H9 (cell line): ENCODE data around the gene VIP. TPM values are rescaled to one million over a fixed set of nuclear protein-coding genes. Genes with fewer than 3 reads are reported as not detected.

ENCODE experiments used
- DNase-seq: peaks from one replicate; pipeline ENCODE4 v3.0.0-alpha.2; 2017
- H2AFZ ChIP-seq: one replicate; pipeline ENCODE4 v1.6.1; 2013; ENCODE audit warnings: mild to moderate bottlenecking, low read length, control low read depth, moderate library complexity
- H2AK5ac ChIP-seq: 2 replicates; pipeline ENCODE4 v1.6.1; 2013; ENCODE audit warnings: low read length, control low read depth, mixed read lengths; ENCODE audit not compliant: insufficient read length
- H2BK120ac ChIP-seq: one replicate; pipeline ENCODE4 v1.6.1; 2013; ENCODE audit warnings: low read depth, mild to moderate bottlenecking, low read length, control low read depth, inconsistent platforms; ENCODE audit not compliant: poor library complexity, severe bottlenecking
- H2BK12ac ChIP-seq: 2 replicates; pipeline ENCODE4 v1.6.1; 2013; ENCODE audit warnings: low read length, control low read depth, mixed read lengths, low read depth; ENCODE audit not compliant: insufficient read length
- H2BK15ac ChIP-seq: 2 replicates; pipeline ENCODE4 v1.6.1; 2013; ENCODE audit warnings: low read depth, low read length, control low read depth
- H2BK20ac ChIP-seq: one replicate; pipeline ENCODE4 v1.6.1; 2013; ENCODE audit warnings: low read depth, mild to moderate bottlenecking, low read length, control low read depth, inconsistent platforms; ENCODE audit not compliant: poor library complexity, severe bottlenecking
- H2BK5ac ChIP-seq: 2 replicates; pipeline ENCODE4 v1.6.1; 2013; ENCODE audit warnings: low read length, control low read depth, mixed read lengths; ENCODE audit not compliant: insufficient read length
- H3K14ac ChIP-seq: 2 replicates; pipeline ENCODE4 v1.6.1; 2013; ENCODE audit warnings: low read length, control low read depth; ENCODE audit not compliant: insufficient read depth
- H3K18ac ChIP-seq: 2 replicates; pipeline ENCODE4 v1.6.1; 2013; ENCODE audit warnings: low read depth, mild to moderate bottlenecking, mixed read lengths, low read length, control low read depth; ENCODE audit not compliant: insufficient read length
- H3K23ac ChIP-seq: 2 replicates; pipeline ENCODE4 v1.6.1; 2013; ENCODE audit warnings: low read length, control low read depth, mixed read lengths, low read depth; ENCODE audit not compliant: insufficient read length
- H3K23me2 ChIP-seq: 2 replicates; pipeline ENCODE4 v1.6.1; 2013; ENCODE audit warnings: low read depth, mild to moderate bottlenecking, mixed read lengths, low read length, control low read depth; ENCODE audit not compliant: insufficient read length, poor library complexity, severe bottlenecking
- H3K27ac ChIP-seq: 2 replicates; pipeline ENCODE4 v1.5.1; 2013; ENCODE audit warnings: low read length, control low read depth, mixed read lengths, low read depth; ENCODE audit not compliant: insufficient read length
- H3K27me3 ChIP-seq: 2 replicates; pipeline ENCODE4 v1.6.1; 2013; ENCODE audit warnings: low read length, control low read depth, inconsistent platforms; ENCODE audit not compliant: insufficient read depth
- H3K4ac ChIP-seq: 2 replicates; pipeline ENCODE4 v1.6.1; 2013; ENCODE audit warnings: low read depth, mild to moderate bottlenecking, control low read depth, inconsistent platforms, low read length, moderate library complexity
- H3K4me1 ChIP-seq: 2 replicates; pipeline ENCODE4 v1.6.1; 2013; ENCODE audit warnings: low read length, control low read depth, inconsistent platforms; ENCODE audit not compliant: insufficient read depth
- H3K4me2 ChIP-seq: 2 replicates; pipeline ENCODE4 v1.6.1; 2013; ENCODE audit warnings: low read length, control low read depth, mixed read lengths; ENCODE audit not compliant: insufficient read length, insufficient read depth
- H3K56ac ChIP-seq: 2 replicates; pipeline ENCODE4 v1.6.1; 2013; ENCODE audit warnings: low read depth, mild to moderate bottlenecking, mixed read lengths, low read length, control low read depth; ENCODE audit not compliant: insufficient read length
- H3K79me1 ChIP-seq: 2 replicates; pipeline ENCODE4 v1.6.1; 2013; ENCODE audit warnings: low read depth, mild to moderate bottlenecking, moderate library complexity, low read length, control low read depth, inconsistent platforms; ENCODE audit not compliant: insufficient read depth, poor library complexity, severe bottlenecking
- H3K79me2 ChIP-seq: 2 replicates; pipeline ENCODE4 v1.6.1; 2013; ENCODE audit warnings: low read length, control low read depth, inconsistent platforms; ENCODE audit not compliant: insufficient read depth
- H3K9ac ChIP-seq: 2 replicates; pipeline ENCODE4 v1.6.1; 2013; ENCODE audit warnings: low read length, control low read depth, mixed read lengths; ENCODE audit not compliant: insufficient read length; ENCODE audit errors: extremely low read depth
- H3K9me3 ChIP-seq: one replicate; pipeline ENCODE4 v1.6.1; 2013; ENCODE audit warnings: low read depth, low read length, inconsistent platforms; ENCODE audit not compliant: control insufficient read depth
- H3T11ph ChIP-seq: one replicate; pipeline ENCODE4 v1.6.1; 2013; ENCODE audit warnings: mild to moderate bottlenecking, low read length, control low read depth, inconsistent platforms
- H4K20me1 ChIP-seq: one replicate; pipeline ENCODE4 v1.6.1; 2013; ENCODE audit not compliant: control insufficient read depth, insufficient read length, insufficient read depth
- H4K5ac ChIP-seq: 2 replicates; pipeline ENCODE4 v1.6.1; 2013; ENCODE audit warnings: low read depth, mild to moderate bottlenecking, mixed read lengths, low read length, control low read depth; ENCODE audit not compliant: insufficient read length
- H4K8ac ChIP-seq: replicated peaks from 2 replicates; pipeline ENCODE4 v1.6.1; 2013; ENCODE audit warnings: low read length, control low read depth, mixed read lengths, low read depth; ENCODE audit not compliant: insufficient read length
- H4K91ac ChIP-seq: 2 replicates; pipeline ENCODE4 v1.6.1; 2013; ENCODE audit warnings: low read depth, mild to moderate bottlenecking, moderate library complexity, mixed read lengths, low read length, control low read depth; ENCODE audit not compliant: insufficient read length
- H3K27ac Mint-ChIP-seq, 3 experiments: 2 replicates in 2 of 3; 3 replicates in 1 of 3; pipeline ENCODE4 v1.8.0; 2020 to 2021; ENCODE audit warnings: mixed read lengths in 3 of 3, mild to moderate bottlenecking in 1 of 3, moderate library complexity in 1 of 3
- H3K27me3 Mint-ChIP-seq: 2 replicates; pipeline ENCODE4 v1.8.0; 2021; ENCODE audit warnings: low read depth, mild to moderate bottlenecking, moderate library complexity, mixed read lengths
- H3K36me3 Mint-ChIP-seq, 3 experiments: 2 replicates in 2 of 3; 3 replicates in 1 of 3; pipeline ENCODE4 v1.8.0; 2020 to 2021; ENCODE audit warnings: low read depth in 3 of 3, mixed read lengths in 3 of 3; ENCODE audit not compliant: insufficient read depth in 1 of 3
- H3K4me1 Mint-ChIP-seq, 2 experiments: 2 replicates each; pipeline ENCODE4 v1.8.0; 2020; ENCODE audit warnings: mixed read lengths in 2 of 2
- H3K4me3 Mint-ChIP-seq, 2 experiments: 2 replicates in 1 of 2; 3 replicates in 1 of 2; pipeline ENCODE4 v1.8.0; 2020 to 2021; ENCODE audit warnings: mild to moderate bottlenecking in 2 of 2, mixed read lengths in 2 of 2, moderate library complexity in 1 of 2
- H3K9me3 Mint-ChIP-seq, 2 experiments: 2 replicates in 1 of 2; 3 replicates in 1 of 2; pipeline ENCODE4 v1.8.0; 2020; ENCODE audit warnings: mild to moderate bottlenecking in 2 of 2, mixed read lengths in 2 of 2, moderate library complexity in 1 of 2
- WGBS: extraction: QIAGEN DNeasy Blood & Tissue Kit; methylation state at CpG from one replicate; pipeline ENCODE4 v1.1.7; 2013; ENCODE audit warnings: missing lambda C conversion rate, low lambda C conversion rate, mixed read lengths; ENCODE audit not compliant: insufficient read length; ENCODE audit errors: extremely low coverage; 5-methylcytosine and 5-hydroxymethylcytosine counted together
- total RNA-seq: library from RNA; stranded (reverse); gene quantifications from 2 replicates; pipeline ENCODE4 v1.2.1, GENCODE V29; 2021
- TF ChIP-seq, protein P1 (sequence below): fragments of 200-600 bp; sonication (generic); conservative IDR thresholded peaks from 3 replicates; pipeline ENCODE4 v1.8.0; 2021; ENCODE audit warnings: antibody characterized with exemption, mild to moderate bottlenecking

VIP gene
- total RNA-seq, 1 experiment from 2014 or later, result not detected

DNA sequence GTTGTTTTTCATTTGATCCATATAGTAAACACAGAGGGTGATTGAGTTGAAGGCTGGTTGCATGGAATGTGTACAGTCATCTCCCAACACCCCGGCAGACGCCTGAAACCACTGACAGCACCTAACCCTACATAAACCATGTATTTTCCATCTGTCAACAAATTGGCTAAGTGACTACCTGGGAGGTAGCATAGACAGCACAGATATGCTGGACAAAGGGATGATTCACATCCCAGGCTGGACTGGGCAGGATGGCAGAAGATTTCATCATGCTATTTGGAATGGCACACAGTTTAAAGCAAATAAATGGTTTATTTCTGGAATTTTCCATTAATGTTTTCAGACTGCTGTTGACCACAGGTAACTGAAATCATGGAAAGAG lies 4.4 kb upstream of the VIP start:
- Histone ChIP-seq H2AFZ (no peak overlapping the region), H4K20me1 (no peaks in the 10 kb centered on the region), H2BK5ac (no peak overlapping the region), H2BK20ac (no peak overlapping the region), H3T11ph (no peak overlapping the region), H2BK120ac (no peak overlapping the region), H4K5ac (no peak overlapping the region), H4K8ac (no peak overlapping the region), H2AK5ac (no peak overlapping the region), H3K23me2 (no peaks in the 10 kb centered on the region), H3K4me1 (no peaks in the 10 kb centered on the region), H4K91ac (no peak overlapping the region), H3K79me1 (no peaks in the 10 kb centered on the region), H3K4ac (no peak overlapping the region), H3K9ac (no peak overlapping the region), H3K27ac (no peak overlapping the region), H2BK15ac (no peak overlapping the region), H3K9me3 (no peaks in the 10 kb centered on the region), H3K14ac (no peak overlapping the region), H3K18ac (no peak overlapping the region), H3K23ac (no peak overlapping the region), H3K79me2 (no peaks in the 10 kb centered on the region), H3K27me3 (no peaks in the 10 kb centered on the region), H3K56ac (no peak overlapping the region), H2BK12ac (no peak overlapping the region), H3K4me2 (no peak overlapping the region)
- no peak overlapping the region; a peak in 1 of 7 replicates for H3K27ac Mint-ChIP-seq
- no peaks in the 10 kb centered on the region for H3K36me3 Mint-ChIP-seq
- H3K4me3 Mint-ChIP-seq, result no peak overlapping the region
- no peaks in the 10 kb centered on the region; a peak in 1 of 5 replicates for H3K9me3 Mint-ChIP-seq
- no peaks in the 10 kb centered on the region for H3K27me3 Mint-ChIP-seq
- no CpG with 5 or more reads among the region's 2 CpGs for WGBS
- TF ChIP-seq, protein P1, sequence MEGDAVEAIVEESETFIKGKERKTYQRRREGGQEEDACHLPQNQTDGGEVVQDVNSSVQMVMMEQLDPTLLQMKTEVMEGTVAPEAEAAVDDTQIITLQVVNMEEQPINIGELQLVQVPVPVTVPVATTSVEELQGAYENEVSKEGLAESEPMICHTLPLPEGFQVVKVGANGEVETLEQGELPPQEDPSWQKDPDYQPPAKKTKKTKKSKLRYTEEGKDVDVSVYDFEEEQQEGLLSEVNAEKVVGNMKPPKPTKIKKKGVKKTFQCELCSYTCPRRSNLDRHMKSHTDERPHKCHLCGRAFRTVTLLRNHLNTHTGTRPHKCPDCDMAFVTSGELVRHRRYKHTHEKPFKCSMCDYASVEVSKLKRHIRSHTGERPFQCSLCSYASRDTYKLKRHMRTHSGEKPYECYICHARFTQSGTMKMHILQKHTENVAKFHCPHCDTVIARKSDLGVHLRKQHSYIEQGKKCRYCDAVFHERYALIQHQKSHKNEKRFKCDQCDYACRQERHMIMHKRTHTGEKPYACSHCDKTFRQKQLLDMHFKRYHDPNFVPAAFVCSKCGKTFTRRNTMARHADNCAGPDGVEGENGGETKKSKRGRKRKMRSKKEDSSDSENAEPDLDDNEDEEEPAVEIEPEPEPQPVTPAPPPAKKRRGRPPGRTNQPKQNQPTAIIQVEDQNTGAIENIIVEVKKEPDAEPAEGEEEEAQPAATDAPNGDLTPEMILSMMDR, result no peak
- no peak for DNase-seq
- peaks cover 14 to 17% of the 10 kb centered on the region in 2 experiments for H3K4me1 Mint-ChIP-seq
